Caco-2 (cell line): ENCODE data around the gene SDCCAG8. TPM values are rescaled to one million over a fixed set of nuclear protein-coding genes. Genes with fewer than 3 reads are reported as not detected.

Experiments used
- BruUV-seq: library from RNA; stranded (reverse); fragments of 400-500 nt; replicated peaks from 2 replicates; lab custom pipeline; 2021; lab: Mats Ljungman, UMichigan
- CTCF ChIA-PET: fragments of 300-600 bp; sonication (Branson Sonifier 250); formaldehyde crosslinking; loops from one replicate; lab custom pipeline; 2022; ENCODE audit warnings: antibody characterized with exemption; lab: Charles Lee
- POLR2A ChIA-PET: fragments of 300-600 bp; sonication (Branson Sonifier 250); formaldehyde crosslinking; loops from one replicate; lab custom pipeline; 2022; ENCODE audit warnings: antibody characterized with exemption; lab: Charles Lee
- DNase-seq, 2 experiments: peaks; one replicate each; pipeline versions ENCODE4 v3.0.0 to v3.0.0-alpha.2; 2020 to 2022
- H3K27me3 ChIP-seq: replicated peaks from 2 replicates; pipeline ENCODE4 v1.6.0; 2011; ENCODE audit warnings: low read length; ENCODE audit not compliant: control insufficient read depth, insufficient read depth
- H3K36me3 ChIP-seq: 2 replicates; pipeline ENCODE4 v1.5.1; 2011; ENCODE audit warnings: low read length; ENCODE audit not compliant: control insufficient read depth, insufficient read depth
- H3K4me1 ChIP-seq: fragments of 250-450 bp; sonication (Bioruptor Pico); 2 replicates; pipeline ENCODE4 v1.5.1; 2020; ENCODE audit warnings: mild to moderate bottlenecking
- H3K4me3 ChIP-seq: 2 replicates; pipeline ENCODE4 v1.5.1; 2011; ENCODE audit warnings: low read depth, mild to moderate bottlenecking, control low read depth, low read length
- H3K9me3 ChIP-seq: fragments of 250-450 bp; sonication (Bioruptor Pico); 2 replicates; pipeline ENCODE4 v1.5.1; 2020; ENCODE audit warnings: mild to moderate bottlenecking, moderate library complexity
- H3K27ac Mint-ChIP-seq: one replicate; pipeline ENCODE4 v1.8.0; 2022; ENCODE audit warnings: mixed read lengths; ENCODE audit not compliant: unreplicated experiment
- H3K27me3 Mint-ChIP-seq: one replicate; pipeline ENCODE4 v1.8.0; 2022; ENCODE audit warnings: mixed read lengths; ENCODE audit not compliant: insufficient read depth, unreplicated experiment
- H3K36me3 Mint-ChIP-seq: one replicate; pipeline ENCODE4 v1.8.0; 2022; ENCODE audit warnings: mild to moderate bottlenecking, mixed read lengths; ENCODE audit not compliant: insufficient read depth, unreplicated experiment
- H3K4me1 Mint-ChIP-seq: one replicate; pipeline ENCODE4 v1.8.0; 2022; ENCODE audit warnings: low read depth, mixed read lengths; ENCODE audit not compliant: unreplicated experiment
- H3K4me3 Mint-ChIP-seq: one replicate; pipeline ENCODE4 v1.8.0; 2022; ENCODE audit warnings: mild to moderate bottlenecking, moderate library complexity, mixed read lengths; ENCODE audit not compliant: unreplicated experiment
- H3K9me3 Mint-ChIP-seq: one replicate; pipeline ENCODE4 v1.8.0; 2022; ENCODE audit warnings: mixed read lengths; ENCODE audit not compliant: unreplicated experiment
- CTCF ChIP-seq, 2 experiments: fragments of 200-600 bp in 1 of 2; IDR thresholded peaks; 1 replicate in 1 of 2; 2 replicates in 1 of 2; pipeline versions ENCODE4 v1.5.1 to v1.8.0; 2011 to 2022; ENCODE audit warnings: antibody characterized with exemption in 1 of 2, control low read depth in 1 of 2, inconsistent platforms in 1 of 2, low read depth in 1 of 2, low read length in 1 of 2, mild to moderate bottlenecking in 1 of 2, moderate library complexity in 1 of 2; ENCODE audit not compliant: insufficient read depth in 1 of 2, severe bottlenecking in 1 of 2, unreplicated experiment in 1 of 2
- intact Hi-C: fragments of 100-400 bp; cut with micrococcal nuclease; formaldehyde crosslinking; loops from one replicate; pipeline ENCODE4 v1.10.0; 2022; ENCODE audit not compliant: unreplicated experiment
- total RNA-seq: library from RNA; stranded (reverse); gene quantifications from 2 replicates; pipeline ENCODE4 v1.2.3, GENCODE V29; 2022

The SDCCAG8 gene
- total RNA-seq, 1 experiment from 2014 or later = 23.0 TPM

DNA sequence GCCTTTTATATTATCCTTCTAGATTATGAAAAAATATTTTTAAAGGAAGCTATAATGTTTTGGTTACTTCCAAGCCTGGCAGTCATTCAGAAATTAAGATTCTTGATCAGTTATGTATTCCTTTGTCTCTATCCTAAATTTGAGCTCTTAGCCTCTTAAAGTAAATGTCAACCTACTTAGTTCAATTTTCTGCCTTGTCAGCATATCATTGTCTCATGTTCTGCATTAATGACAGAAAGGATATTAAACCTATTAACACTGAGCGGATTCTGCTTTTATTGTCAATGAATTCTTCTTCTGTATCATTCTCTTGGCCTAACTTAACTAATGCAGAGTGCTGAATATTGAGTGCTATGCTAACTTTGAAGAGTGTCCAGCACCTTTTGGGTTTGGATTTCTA, 56.0 kb downstream of the SDCCAG8 start:
- no peaks in the 10 kb centered on the region for H3K27me3 Mint-ChIP-seq
- H3K4me1 Mint-ChIP-seq = no peaks in the 10 kb centered on the region
- no peaks in the 10 kb centered on the region for H3K9me3 Mint-ChIP-seq
- CTCF ChIA-PET = no interaction called here
- DNase-seq = no peak
- H3K4me3 Mint-ChIP-seq = no peak overlapping the region
- H3K4me3 ChIP-seq = no peak overlapping the region
- no peaks in the 10 kb centered on the region for H3K4me1 ChIP-seq
- no peaks in the 10 kb centered on the region for H3K9me3 ChIP-seq
- intact Hi-C loops = no loop called here
- no peak overlapping the region for H3K27ac Mint-ChIP-seq
- BruUV-seq = no TSS peak
- no peaks in the 10 kb centered on the region for H3K27me3 ChIP-seq
- no peaks in the 10 kb centered on the region for H3K36me3 ChIP-seq
- H3K36me3 Mint-ChIP-seq = peaks cover 6% of the 10 kb centered on the region
- POLR2A ChIA-PET = no interaction called here
- TF ChIP-seq CTCF (IDR thresholded peaks at IDR 0.05; ENCODE audit: insufficient read depth in 1 of 2, low read depth in 1 of 2, low read length in 1 of 2, severe bottlenecking in 1 of 2, unreplicated experiment in 1 of 2) = no peak

DNA sequence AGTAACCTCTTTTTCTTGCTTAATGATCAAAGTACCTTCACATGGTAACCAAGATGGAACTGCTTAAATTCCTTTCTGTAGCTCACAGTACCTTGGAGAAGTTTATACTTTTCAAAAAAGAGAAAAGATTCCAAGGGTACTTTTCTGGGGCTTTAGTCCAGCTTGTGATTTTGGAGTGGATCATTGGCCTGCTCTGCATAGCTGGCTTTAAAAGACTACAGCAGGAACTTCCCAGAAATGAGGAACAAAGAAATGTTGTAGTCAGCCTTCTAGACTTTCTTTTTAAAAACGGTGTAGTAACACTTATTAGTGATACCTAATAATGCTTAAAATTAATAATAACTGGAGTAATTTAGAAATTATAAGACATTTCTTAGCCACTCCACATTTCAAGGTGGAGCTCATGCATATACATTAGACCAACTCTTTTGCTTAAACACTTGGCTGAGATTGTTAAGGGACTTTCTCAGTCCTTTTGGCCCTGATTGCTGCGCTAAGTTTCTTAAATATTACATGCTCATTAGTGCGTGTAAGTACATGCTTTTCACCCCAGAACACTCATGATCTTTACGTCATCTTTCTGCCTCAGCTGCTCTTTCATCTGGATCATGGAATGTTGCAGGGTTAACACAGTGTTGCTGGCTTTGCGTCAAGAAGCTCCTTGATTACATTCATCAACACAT, 57.3 kb downstream of the SDCCAG8 start:
- Histone ChIP-seq H3K4me1 (no peaks in the 10 kb centered on the region), H3K4me3 (no peak overlapping the region), H3K36me3 (no peaks in the 10 kb centered on the region), H3K27me3 (no peaks in the 10 kb centered on the region), H3K9me3 (no peaks in the 10 kb centered on the region)
- H3K27ac Mint-ChIP-seq = no peak overlapping the region
- BruUV-seq = no TSS peak
- ChIA-PET CTCF (no interaction called here), POLR2A (no interaction called here)
- no peak overlapping the region for H3K4me3 Mint-ChIP-seq
- no peaks in the 10 kb centered on the region for H3K9me3 Mint-ChIP-seq
- intact Hi-C loops = no loop called here
- no peak for TF ChIP-seq CTCF (IDR thresholded peaks at IDR 0.05; ENCODE audit: insufficient read depth in 1 of 2, low read depth in 1 of 2, low read length in 1 of 2, severe bottlenecking in 1 of 2, unreplicated experiment in 1 of 2)
- peaks cover 4% of the 10 kb centered on the region for H3K36me3 Mint-ChIP-seq
- no peak for DNase-seq
- H3K4me1 Mint-ChIP-seq = no peaks in the 10 kb centered on the region
- H3K27me3 Mint-ChIP-seq = no peaks in the 10 kb centered on the region

GRCh38 chr1:243313635-243314536, 58.0 kb downstream of the SDCCAG8 start:
- CTCF ChIA-PET = no interaction called here
- no TSS peak for BruUV-seq
- H3K4me1 ChIP-seq = no peaks in the 10 kb centered on the region
- Mint-ChIP-seq H3K4me1 (no peaks in the 10 kb centered on the region), H3K27me3 (no peaks in the 10 kb centered on the region), H3K36me3 (peaks cover 4% of the 10 kb centered on the region), H3K27ac (no peak overlapping the region), H3K9me3 (no peaks in the 10 kb centered on the region), H3K4me3 (no peak overlapping the region)
- H3K4me3 ChIP-seq = no peak overlapping the region
- H3K9me3 ChIP-seq = no peaks in the 10 kb centered on the region
- no peak for DNase-seq
- TF ChIP-seq CTCF (IDR thresholded peaks at IDR 0.05; ENCODE audit: insufficient read depth in 1 of 2, low read depth in 1 of 2, low read length in 1 of 2, severe bottlenecking in 1 of 2, unreplicated experiment in 1 of 2) = no peak
- H3K27me3 ChIP-seq = no peaks in the 10 kb centered on the region
- intact Hi-C loops = no loop called here
- H3K36me3 ChIP-seq = no peaks in the 10 kb centered on the region
- POLR2A ChIA-PET = no interaction called here
